HEK293 (cell line): Measurements from ENCODE around the gene NEGR1.

ENCODE experiments used
- CTCF ChIA-PET: fragments of 350-600 bp; formaldehyde crosslinking; extraction: SDS; loops from one replicate; lab custom pipeline; 2021; ENCODE audit warnings: antibody characterized with exemption; lab: Yijun Ruan, JAX
- POLR2A ChIA-PET: fragments of 300-600 bp; formaldehyde crosslinking; extraction: SDS; loops from one replicate; lab custom pipeline; 2020; ENCODE audit warnings: antibody characterized with exemption, inconsistent platforms; lab: Yijun Ruan, JAX
- H3K27ac ChIP-seq: fragments of 200-500 bp; sonication (Bioruptor generic); 2 replicates; pipeline ENCODE4 v1.5.1; 2014; ENCODE audit warnings: low read depth, low read length, control low read depth, inconsistent platforms; ENCODE audit errors: extremely low read depth
- H3K36me3 ChIP-seq, 2 experiments: fragments of 200-500 bp in 1 of 2; sonication (Bioruptor generic) in 1 of 2; 1 replicate in 1 of 2; 2 replicates in 1 of 2; pipeline ENCODE4 v1.5.1; 2014 to 2017; ENCODE audit warnings: inconsistent platforms in 2 of 2, low read length in 2 of 2; ENCODE audit not compliant: control insufficient read depth in 2 of 2, insufficient read depth in 1 of 2
- H3K4me1 ChIP-seq: fragments of 200-500 bp; sonication (Bioruptor generic); 2 replicates; pipeline ENCODE4 v1.5.1; 2014; ENCODE audit warnings: mild to moderate bottlenecking, low read length, inconsistent platforms; ENCODE audit not compliant: control insufficient read depth, insufficient read depth
- H3K4me3 ChIP-seq: 2 replicates; pipeline ENCODE4 v1.5.1; 2011; ENCODE audit warnings: low read depth, mild to moderate bottlenecking, control low read depth, low read length, moderate library complexity
- H3K9me3 ChIP-seq: fragments of 200-500 bp; sonication (Bioruptor generic); 2 replicates; pipeline ENCODE4 v1.5.1; 2014; ENCODE audit warnings: low read depth, low read length, inconsistent platforms; ENCODE audit not compliant: control insufficient read depth, insufficient read depth
- BCL6B ChIP-seq: fragments of 450-650 bp; formaldehyde crosslinking; IDR thresholded peaks from 2 replicates; pipeline ENCODE4 v1.5.1; 2017; ENCODE audit warnings: missing biosample characterization, missing genetic modification characterization
- GLIS2 ChIP-seq: fragments of 450-650 bp; formaldehyde crosslinking; IDR thresholded peaks from 2 replicates; pipeline ENCODE4 v1.5.1; 2016; ENCODE audit warnings: missing biosample characterization, missing genetic modification characterization
- KLF10 ChIP-seq: fragments of 450-650 bp; IDR thresholded peaks from 2 replicates; pipeline ENCODE4 v1.5.1; 2018; ENCODE audit warnings: missing biosample characterization, mild to moderate bottlenecking, missing genetic modification characterization
- ZBTB48 ChIP-seq: fragments of 450-650 bp; formaldehyde crosslinking; IDR thresholded peaks from 2 replicates; pipeline ENCODE4 v1.5.1; 2016; ENCODE audit warnings: missing biosample characterization, missing genetic modification characterization
- ZNF138 ChIP-seq: fragments of 450-650 bp; formaldehyde crosslinking; IDR thresholded peaks from 2 replicates; pipeline ENCODE4 v1.5.1; 2016; ENCODE audit warnings: missing biosample characterization, missing genetic modification characterization, borderline replicate concordance
- ZNF341 ChIP-seq: fragments of 450-650 bp; formaldehyde crosslinking; IDR thresholded peaks from 2 replicates; pipeline ENCODE4; 2016; ENCODE audit warnings: low read depth, missing biosample characterization, missing genetic modification characterization
- ZNF398 ChIP-seq: fragments of 450-650 bp; formaldehyde crosslinking; IDR thresholded peaks from 2 replicates; pipeline ENCODE4 v1.5.1; 2017; ENCODE audit warnings: missing biosample characterization, missing genetic modification characterization
- ZNF404 ChIP-seq: fragments of 450-650 bp; formaldehyde crosslinking; IDR thresholded peaks from 2 replicates; pipeline ENCODE4 v1.5.1; 2017; ENCODE audit warnings: missing biosample characterization, missing genetic modification characterization
- ZNF416 ChIP-seq: fragments of 450-650 bp; formaldehyde crosslinking; IDR thresholded peaks from 2 replicates; pipeline ENCODE4 v1.5.1; 2016; ENCODE audit warnings: missing biosample characterization, missing genetic modification characterization
- ZNF513 ChIP-seq: fragments of 450-650 bp; IDR thresholded peaks from 2 replicates; pipeline ENCODE4 v1.5.1; 2018; ENCODE audit warnings: missing biosample characterization, missing genetic modification characterization
- ZNF521 ChIP-seq: fragments of 450-650 bp; formaldehyde crosslinking; IDR thresholded peaks from 2 replicates; pipeline ENCODE4 v1.5.1; 2017; ENCODE audit warnings: missing biosample characterization, mild to moderate bottlenecking, missing genetic modification characterization
- ZNF626 ChIP-seq: fragments of 450-650 bp; sonication (Bioruptor Pico); formaldehyde crosslinking; IDR thresholded peaks from 2 replicates; pipeline ENCODE4 v1.5.1; 2018; ENCODE audit warnings: missing biosample characterization, missing genetic modification characterization, inconsistent platforms
- ZNF629 ChIP-seq: fragments of 450-650 bp; formaldehyde crosslinking; IDR thresholded peaks from 2 replicates; pipeline ENCODE4 v1.5.1; 2017; ENCODE audit warnings: missing biosample characterization, missing genetic modification characterization
- ZNF660 ChIP-seq: fragments of 450-650 bp; IDR thresholded peaks from 2 replicates; pipeline ENCODE4 v1.5.1; 2018; ENCODE audit warnings: missing biosample characterization, mild to moderate bottlenecking, missing genetic modification characterization
- ZNF664 ChIP-seq: fragments of 450-650 bp; formaldehyde crosslinking; IDR thresholded peaks from 2 replicates; pipeline ENCODE4 v1.5.1; 2016; ENCODE audit warnings: missing biosample characterization, missing genetic modification characterization
- ZNF677 ChIP-seq: fragments of 450-650 bp; IDR thresholded peaks from 2 replicates; pipeline ENCODE4 v1.5.0; 2018; ENCODE audit warnings: missing biosample characterization, mild to moderate bottlenecking, missing genetic modification characterization, moderate library complexity
- ZNF701 ChIP-seq: fragments of 450-650 bp; formaldehyde crosslinking; IDR thresholded peaks from 2 replicates; pipeline ENCODE4 v1.5.1; 2016; ENCODE audit warnings: missing biosample characterization, missing genetic modification characterization
- ZNF791 ChIP-seq: fragments of 450-650 bp; formaldehyde crosslinking; IDR thresholded peaks from 2 replicates; pipeline ENCODE4 v1.5.1; 2016; ENCODE audit warnings: missing biosample characterization, missing genetic modification characterization
- ZNF837 ChIP-seq: fragments of 450-650 bp; formaldehyde crosslinking; IDR thresholded peaks from 2 replicates; pipeline ENCODE4 v1.5.1; 2016; ENCODE audit warnings: missing biosample characterization, missing genetic modification characterization
- ZSCAN4 ChIP-seq: fragments of 450-650 bp; formaldehyde crosslinking; IDR thresholded peaks from 2 replicates; pipeline ENCODE4 v1.5.1; 2017; ENCODE audit warnings: missing biosample characterization, missing genetic modification characterization
- TF ChIP-seq, protein P1 (sequence below): fragments of 450-650 bp; formaldehyde crosslinking; IDR thresholded peaks from 2 replicates; pipeline ENCODE4 v1.5.1; 2016; ENCODE audit warnings: missing biosample characterization, missing genetic modification characterization

The NEGR1 gene

DNA sequence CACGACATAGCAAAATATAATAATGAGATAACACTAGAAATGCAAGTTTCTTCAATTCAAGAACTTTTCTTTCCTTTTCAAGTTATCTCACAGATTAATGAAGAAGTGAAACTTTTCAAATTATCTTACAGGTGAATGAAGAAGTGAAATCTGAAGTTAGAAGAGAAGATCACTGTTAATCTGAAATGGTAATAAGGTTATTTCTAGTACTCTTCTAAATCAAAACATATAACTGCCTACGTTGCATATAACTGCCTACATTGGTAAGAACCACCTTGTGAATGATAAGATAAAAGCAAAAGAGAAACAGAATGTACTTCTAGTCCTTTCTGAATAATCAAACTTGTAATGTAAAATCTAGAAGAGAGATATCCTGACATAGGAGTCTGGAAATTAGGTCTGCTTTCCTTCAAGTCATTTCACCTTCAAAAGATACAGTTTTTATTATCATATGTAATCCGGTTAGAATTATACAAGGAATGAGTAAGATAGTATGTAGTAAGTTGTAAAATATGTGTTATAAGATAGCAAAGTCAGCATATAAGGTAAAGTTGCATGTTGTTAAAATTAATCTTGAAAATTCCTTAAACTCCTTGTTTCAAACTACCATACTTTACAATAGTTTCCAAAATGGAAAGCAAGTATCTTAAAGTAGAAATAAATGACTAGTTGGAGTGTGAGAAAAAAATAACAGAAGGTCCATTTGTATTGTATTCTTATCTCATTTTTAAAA is 679.1 kb downstream of the NEGR1 start:
- no peaks in the 10 kb centered on the region for H3K36me3 ChIP-seq

GRCh38 chr1:71600023-71600422 is 682.3 kb downstream of the NEGR1 start:
- no peak for TF ChIP-seq ZNF341 (tag by site-specific recombination)
- no peak for TF ChIP-seq ZNF664 (tag by site-specific recombination)
- TF ChIP-seq ZNF791 (tag by site-specific recombination), result no peak
- TF ChIP-seq ZBTB48, result no peak
- TF ChIP-seq ZNF416 (tag by site-specific recombination), result no peak
- TF ChIP-seq ZNF626, result no peak
- no peak for TF ChIP-seq ZNF521
- TF ChIP-seq ZNF837 (tag by site-specific recombination), result no peak
- TF ChIP-seq, all 188 proteins: peak for 0
- ChIA-PET POLR2A (no interaction called here), CTCF (interaction anchor here (0.6 kb wide), 1 partner anchor 311 kb away, joined by 3 read pairs; no protein-coding TSS in a partner anchor)
- no peak overlapping the region for H3K27ac ChIP-seq
- H3K36me3 ChIP-seq, result no peaks in the 10 kb centered on the region
- no peaks in the 10 kb centered on the region for H3K4me1 ChIP-seq
- H3K9me3 ChIP-seq, result no peaks in the 10 kb centered on the region
- no peak overlapping the region for H3K4me3 ChIP-seq

More for the DNA sequence above, 679.1 kb downstream of the NEGR1 start:
- Histone ChIP-seq H3K4me1 (no peaks in the 10 kb centered on the region), H3K9me3 (no peaks in the 10 kb centered on the region)
- TF ChIP-seq KLF10, result no peak
- TF ChIP-seq, all 188 proteins: peak for 0
- ChIA-PET POLR2A (no interaction called here), CTCF (no interaction called here)
- Histone ChIP-seq H3K4me3 (no peak overlapping the region), H3K27ac (no peak overlapping the region)

GRCh38 chr1:71599306-71599705 is 683.0 kb downstream of the NEGR1 start:
- Histone ChIP-seq H3K36me3 (no peaks in the 10 kb centered on the region), H3K4me1 (no peaks in the 10 kb centered on the region), H3K27ac (no peak overlapping the region), H3K9me3 (no peaks in the 10 kb centered on the region), H3K4me3 (no peak overlapping the region)
- CTCF ChIA-PET, result no interaction called here
- POLR2A ChIA-PET, result no interaction called here
- TF ChIP-seq ZNF701 (tag by site-specific recombination) (no peak), ZNF629 (tag by site-specific recombination) (no peak), ZNF404 (tag by site-specific recombination) (no peak), ZNF677 (tag by site-specific recombination) (no peak), ZSCAN4 (tag by site-specific recombination) (no peak), ZNF138 (tag by site-specific recombination) (no peak), ZNF660 (tag by site-specific recombination) (no peak), ZNF398 (tag by site-specific recombination) (no peak), ZNF341 (tag by site-specific recombination) (no peak), BCL6B (no peak), GLIS2 (no peak), ZNF513 (tag by site-specific recombination) (no peak)
- TF ChIP-seq, protein P1, sequence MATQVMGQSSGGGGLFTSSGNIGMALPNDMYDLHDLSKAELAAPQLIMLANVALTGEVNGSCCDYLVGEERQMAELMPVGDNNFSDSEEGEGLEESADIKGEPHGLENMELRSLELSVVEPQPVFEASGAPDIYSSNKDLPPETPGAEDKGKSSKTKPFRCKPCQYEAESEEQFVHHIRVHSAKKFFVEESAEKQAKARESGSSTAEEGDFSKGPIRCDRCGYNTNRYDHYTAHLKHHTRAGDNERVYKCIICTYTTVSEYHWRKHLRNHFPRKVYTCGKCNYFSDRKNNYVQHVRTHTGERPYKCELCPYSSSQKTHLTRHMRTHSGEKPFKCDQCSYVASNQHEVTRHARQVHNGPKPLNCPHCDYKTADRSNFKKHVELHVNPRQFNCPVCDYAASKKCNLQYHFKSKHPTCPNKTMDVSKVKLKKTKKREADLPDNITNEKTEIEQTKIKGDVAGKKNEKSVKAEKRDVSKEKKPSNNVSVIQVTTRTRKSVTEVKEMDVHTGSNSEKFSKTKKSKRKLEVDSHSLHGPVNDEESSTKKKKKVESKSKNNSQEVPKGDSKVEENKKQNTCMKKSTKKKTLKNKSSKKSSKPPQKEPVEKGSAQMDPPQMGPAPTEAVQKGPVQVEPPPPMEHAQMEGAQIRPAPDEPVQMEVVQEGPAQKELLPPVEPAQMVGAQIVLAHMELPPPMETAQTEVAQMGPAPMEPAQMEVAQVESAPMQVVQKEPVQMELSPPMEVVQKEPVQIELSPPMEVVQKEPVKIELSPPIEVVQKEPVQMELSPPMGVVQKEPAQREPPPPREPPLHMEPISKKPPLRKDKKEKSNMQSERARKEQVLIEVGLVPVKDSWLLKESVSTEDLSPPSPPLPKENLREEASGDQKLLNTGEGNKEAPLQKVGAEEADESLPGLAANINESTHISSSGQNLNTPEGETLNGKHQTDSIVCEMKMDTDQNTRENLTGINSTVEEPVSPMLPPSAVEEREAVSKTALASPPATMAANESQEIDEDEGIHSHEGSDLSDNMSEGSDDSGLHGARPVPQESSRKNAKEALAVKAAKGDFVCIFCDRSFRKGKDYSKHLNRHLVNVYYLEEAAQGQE, result no peak
